GM18867 (cell line): ENCODE results near the gene ZNF700.
"Not testable (repeated sequence)": the region's sequence is repeated elsewhere in the genome, so short reads cannot be mapped to it uniquely, and the experiment has no call there.

Experiments
- ATAC-seq: cut with Tn5 transposase; IDR thresholded peaks from one replicate; pipeline ENCODE4 v1.9.1; 2021; ENCODE audit warnings: mild to moderate bottlenecking, moderate library complexity; ENCODE audit not compliant: unreplicated experiment

ZNF700 gene

GRCh38 chr19:11987405-11988281, 62.7 kb downstream of the ZNF700 start:
- ATAC-seq = peak; percentile 81

GRCh38 chr19:11989112-11989456, 64.2 kb downstream of the ZNF700 start:
- ATAC-seq = no peak

- not testable (repeated sequence) for ATAC-seq
Measured at GRCh38 chr19:11991921-11992320, 67.0 kb downstream of the ZNF700 start.

- no peak for ATAC-seq
Measured at GRCh38 chr19:11995174-11995573, 70.3 kb downstream of the ZNF700 start.
